22Rv1 (cell line): ENCODE data around the gene NR1D2.

Source experiments
- CTCF ChIP-seq: fragments of 450-650 bp; IDR thresholded peaks from 2 replicates; pipeline ENCODE4 v1.5.1; 2017; ENCODE audit warnings: mild to moderate bottlenecking
- ZFX ChIP-seq: fragments of 450-650 bp; IDR thresholded peaks from 2 replicates; pipeline ENCODE4 v1.6.1; 2017; ENCODE audit warnings: antibody characterized with exemption, borderline replicate concordance

- TF ChIP-seq CTCF = no peak
- TF ChIP-seq ZFX = no peak
Measured at GRCh38 chr3:24012589-24013269, 67.6 kb downstream of the NR1D2 start.
